GM12878 (cell line): ENCODE data around the gene SSR2. TPM values are rescaled to one million over a fixed set of nuclear protein-coding genes. Genes with fewer than 3 reads are reported as not detected.

Experiments
- ATF2 ChIP-seq: IDR thresholded peaks from 2 replicates; pipeline ENCODE4 v1.6.1; 2012; ENCODE audit warnings: low read length, inconsistent platforms
- BCL11A ChIP-seq: IDR thresholded peaks from 2 replicates; pipeline ENCODE4 v1.6.1; 2011; ENCODE audit warnings: low read depth, low read length
- BCLAF1 ChIP-seq: fragments of 450-650 bp; IDR thresholded peaks from 2 replicates; pipeline ENCODE4 v1.6.1; 2017; ENCODE audit warnings: antibody characterized with exemption, mild to moderate bottlenecking, moderate library complexity
- GATAD2B ChIP-seq: fragments of 450-650 bp; conservative IDR thresholded peaks from 2 replicates; pipeline ENCODE4 v1.6.1; 2017; ENCODE audit warnings: low read depth, mild to moderate bottlenecking, moderate library complexity
- MEF2A ChIP-seq: IDR thresholded peaks from 2 replicates; pipeline ENCODE4 v1.6.1; 2011; ENCODE audit warnings: low read depth, mild to moderate bottlenecking, low read length, moderate library complexity; ENCODE audit not compliant: insufficient read depth
- MLLT1 ChIP-seq: fragments of 450-650 bp; IDR thresholded peaks from 2 replicates; pipeline ENCODE4 v1.6.1; 2016; ENCODE audit warnings: mild to moderate bottlenecking
- SMAD1 ChIP-seq: fragments of 450-650 bp; IDR thresholded peaks from 2 replicates; pipeline ENCODE4 v1.6.1; 2018; ENCODE audit warnings: mild to moderate bottlenecking, low read depth; ENCODE audit not compliant: partially characterized antibody
- polyA plus RNA-seq, 11 experiments: library from polyadenylated mRNA; depleted of rRNA in 4 of 11; unstranded in 6 of 11; stranded (reverse) in 5 of 11; fragments of >200 nt; fragmentation: Nextera tagmentation in 4 of 11; fragmentation: Illumina TruSeq in 1 of 11; extraction: Ambion mirVana in 4 of 11; extraction: Trizol in 1 of 11; gene quantifications; 1 replicate in 1 of 11; 2 replicates in 10 of 11; pipeline versions ENCODE4 v1.2.1 to v1.2.3, GENCODE V29; 2011 to 2016; ENCODE audit warnings: inconsistent platforms in 2 of 11, missing spikeins in 2 of 11, low read depth in 1 of 11
- total RNA-seq, 4 experiments: library from RNA; depleted of rRNA in 3 of 4; stranded (reverse); fragments of >200 nt in 3 of 4; fragmentation: Illumina TruSeq in 1 of 4; extraction: Trizol in 1 of 4; gene quantifications; 2 replicates each; pipeline versions ENCODE4 v1.2.1 to v1.2.3, GENCODE V29; 2013 to 2021
- TF ChIP-seq, protein P1 (sequence below): IDR thresholded peaks from 2 replicates; pipeline ENCODE4 v1.6.1; 2011; ENCODE audit warnings: low read depth, mild to moderate bottlenecking, low read length, moderate library complexity, borderline replicate concordance; ENCODE audit errors: extremely low read depth
- TF ChIP-seq, protein P2 (sequence below): fragments of 150-350 bp; IDR thresholded peaks from 2 replicates; pipeline ENCODE4 v1.6.1; 2016; ENCODE audit warnings: low read depth, low read length
- TF ChIP-seq, protein P3 (sequence below): fragments of 450-650 bp; IDR thresholded peaks from 2 replicates; pipeline ENCODE4 v1.6.1; 2018; ENCODE audit warnings: mild to moderate bottlenecking, low read depth, moderate library complexity; ENCODE audit not compliant: partially characterized antibody

The SSR2 gene
- total and polyA plus RNA-seq, 10 of the 15 experiments (the other 5 are each of a cell fraction or from before 2014, with no cell fraction given), result 207 to 553 (median 315) TPM

DNA sequence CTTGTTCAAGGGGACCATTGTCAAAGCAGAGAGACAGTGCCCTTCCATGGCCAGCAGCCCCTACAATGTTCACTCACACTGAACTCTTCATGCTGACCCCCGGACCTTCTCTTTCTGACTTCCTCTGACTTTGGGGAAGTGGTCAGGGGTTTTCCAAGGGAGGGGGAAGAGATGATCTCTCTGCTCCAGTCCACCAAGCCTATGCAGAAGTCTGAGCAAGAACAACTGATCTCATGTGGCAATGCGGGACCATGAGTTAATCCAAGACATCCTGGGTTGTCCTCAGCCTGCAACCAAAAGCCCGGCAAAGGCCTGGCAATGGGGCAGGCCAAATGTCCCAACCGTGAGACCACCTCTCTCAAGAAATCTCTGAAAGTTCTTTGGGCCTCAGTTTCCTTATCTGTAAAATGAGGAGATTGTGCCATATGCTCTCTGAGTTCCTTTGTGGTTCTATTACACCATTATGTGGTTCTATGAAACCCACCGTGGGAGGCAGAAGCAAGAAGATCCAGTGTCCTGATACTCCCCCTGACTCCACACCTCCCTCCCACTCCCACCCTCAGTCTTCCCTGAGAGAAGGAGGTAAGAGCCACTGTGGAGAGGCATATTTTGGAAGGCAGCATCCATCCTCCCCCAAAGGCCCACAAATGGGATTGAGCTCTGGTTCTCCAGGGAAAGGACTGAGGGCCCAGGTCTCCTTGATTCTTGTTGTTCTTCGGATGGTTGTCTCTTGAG is 30.6 kb downstream of the SSR2 start (continued):
- no peak for TF ChIP-seq ATF2
- TF ChIP-seq, protein P1, sequence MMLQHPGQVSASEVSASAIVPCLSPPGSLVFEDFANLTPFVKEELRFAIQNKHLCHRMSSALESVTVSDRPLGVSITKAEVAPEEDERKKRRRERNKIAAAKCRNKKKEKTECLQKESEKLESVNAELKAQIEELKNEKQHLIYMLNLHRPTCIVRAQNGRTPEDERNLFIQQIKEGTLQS, result no peak
- TF ChIP-seq SMAD1, result no peak
- no peak for TF ChIP-seq MEF2A
- no peak for TF ChIP-seq GATAD2B
- TF ChIP-seq, protein P2, sequence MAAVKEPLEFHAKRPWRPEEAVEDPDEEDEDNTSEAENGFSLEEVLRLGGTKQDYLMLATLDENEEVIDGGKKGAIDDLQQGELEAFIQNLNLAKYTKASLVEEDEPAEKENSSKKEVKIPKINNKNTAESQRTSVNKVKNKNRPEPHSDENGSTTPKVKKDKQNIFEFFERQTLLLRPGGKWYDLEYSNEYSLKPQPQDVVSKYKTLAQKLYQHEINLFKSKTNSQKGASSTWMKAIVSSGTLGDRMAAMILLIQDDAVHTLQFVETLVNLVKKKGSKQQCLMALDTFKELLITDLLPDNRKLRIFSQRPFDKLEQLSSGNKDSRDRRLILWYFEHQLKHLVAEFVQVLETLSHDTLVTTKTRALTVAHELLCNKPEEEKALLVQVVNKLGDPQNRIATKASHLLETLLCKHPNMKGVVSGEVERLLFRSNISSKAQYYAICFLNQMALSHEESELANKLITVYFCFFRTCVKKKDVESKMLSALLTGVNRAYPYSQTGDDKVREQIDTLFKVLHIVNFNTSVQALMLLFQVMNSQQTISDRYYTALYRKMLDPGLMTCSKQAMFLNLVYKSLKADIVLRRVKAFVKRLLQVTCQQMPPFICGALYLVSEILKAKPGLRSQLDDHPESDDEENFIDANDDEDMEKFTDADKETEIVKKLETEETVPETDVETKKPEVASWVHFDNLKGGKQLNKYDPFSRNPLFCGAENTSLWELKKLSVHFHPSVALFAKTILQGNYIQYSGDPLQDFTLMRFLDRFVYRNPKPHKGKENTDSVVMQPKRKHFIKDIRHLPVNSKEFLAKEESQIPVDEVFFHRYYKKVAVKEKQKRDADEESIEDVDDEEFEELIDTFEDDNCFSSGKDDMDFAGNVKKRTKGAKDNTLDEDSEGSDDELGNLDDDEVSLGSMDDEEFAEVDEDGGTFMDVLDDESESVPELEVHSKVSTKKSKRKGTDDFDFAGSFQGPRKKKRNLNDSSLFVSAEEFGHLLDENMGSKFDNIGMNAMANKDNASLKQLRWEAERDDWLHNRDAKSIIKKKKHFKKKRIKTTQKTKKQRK, result no peak
- no peak for TF ChIP-seq MLLT1
- no peak for TF ChIP-seq BCL11A
- no peak for TF ChIP-seq BCLAF1
- TF ChIP-seq, protein P3, sequence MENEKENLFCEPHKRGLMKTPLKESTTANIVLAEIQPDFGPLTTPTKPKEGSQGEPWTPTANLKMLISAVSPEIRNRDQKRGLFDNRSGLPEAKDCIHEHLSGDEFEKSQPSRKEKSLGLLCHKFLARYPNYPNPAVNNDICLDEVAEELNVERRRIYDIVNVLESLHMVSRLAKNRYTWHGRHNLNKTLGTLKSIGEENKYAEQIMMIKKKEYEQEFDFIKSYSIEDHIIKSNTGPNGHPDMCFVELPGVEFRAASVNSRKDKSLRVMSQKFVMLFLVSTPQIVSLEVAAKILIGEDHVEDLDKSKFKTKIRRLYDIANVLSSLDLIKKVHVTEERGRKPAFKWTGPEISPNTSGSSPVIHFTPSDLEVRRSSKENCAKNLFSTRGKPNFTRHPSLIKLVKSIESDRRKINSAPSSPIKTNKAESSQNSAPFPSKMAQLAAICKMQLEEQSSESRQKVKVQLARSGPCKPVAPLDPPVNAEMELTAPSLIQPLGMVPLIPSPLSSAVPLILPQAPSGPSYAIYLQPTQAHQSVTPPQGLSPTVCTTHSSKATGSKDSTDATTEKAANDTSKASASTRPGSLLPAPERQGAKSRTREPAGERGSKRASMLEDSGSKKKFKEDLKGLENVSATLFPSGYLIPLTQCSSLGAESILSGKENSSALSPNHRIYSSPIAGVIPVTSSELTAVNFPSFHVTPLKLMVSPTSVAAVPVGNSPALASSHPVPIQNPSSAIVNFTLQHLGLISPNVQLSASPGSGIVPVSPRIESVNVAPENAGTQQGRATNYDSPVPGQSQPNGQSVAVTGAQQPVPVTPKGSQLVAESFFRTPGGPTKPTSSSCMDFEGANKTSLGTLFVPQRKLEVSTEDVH, result no peak
- TF ChIP-seq, all 136 proteins: peak for 6
